NCI-H2029 (cell line): ENCODE data around the gene ITGB5.
A peak's percentile ranks its signal among the peaks of the same experiment; 100 is the strongest.

ENCODE experiments used
- DNase-seq: peaks from one replicate; lab custom pipeline; 2025; lab: John Stamatoyannopoulos, UW

The ITGB5 gene

GRCh38 chr3:124747111-124747981 is 139.8 kb downstream of the ITGB5 start:
- DNase-seq, result no peak

- no peak for DNase-seq
Measured at GRCh38 chr3:124745756-124746155, 141.4 kb downstream of the ITGB5 start.

GRCh38 chr3:124741027-124741426 is 146.1 kb downstream of the ITGB5 start:
- no peak for DNase-seq

GRCh38 chr3:124731760-124732159 is 155.4 kb downstream of the ITGB5 start:
- no peak for DNase-seq

DNA sequence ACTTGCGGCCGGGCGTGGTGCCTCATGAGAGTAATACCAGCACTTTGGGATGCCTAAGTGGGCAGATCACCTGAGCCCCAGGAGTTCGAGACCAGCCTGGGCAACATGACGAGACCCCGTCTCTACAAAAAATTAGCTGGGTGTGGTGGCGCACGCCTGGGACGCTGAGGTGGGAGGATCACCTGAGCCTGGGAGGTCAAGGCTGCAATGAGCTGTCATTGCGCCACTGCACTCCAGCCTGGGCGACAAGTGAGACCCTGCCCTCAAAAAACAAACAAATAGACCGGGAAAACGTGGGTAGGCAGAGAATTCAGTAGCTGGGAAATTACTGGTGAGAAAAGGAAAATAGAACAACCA is 156.2 kb downstream of the ITGB5 start:
- DNase-seq, result no peak

GRCh38 chr3:124730129-124730940 is 156.8 kb downstream of the ITGB5 start, which contains the start of gene UMPS:
Gene UMPS, plus strand, starts transcription at chr3:124730452. Its CDS starts 20 bp downstream, at chr3:124730472.
- DNase-seq, result peak; percentile 79

GRCh38 chr3:124722589-124722988 is 164.6 kb downstream of the ITGB5 start:
- DNase-seq, result no peak

DNA sequence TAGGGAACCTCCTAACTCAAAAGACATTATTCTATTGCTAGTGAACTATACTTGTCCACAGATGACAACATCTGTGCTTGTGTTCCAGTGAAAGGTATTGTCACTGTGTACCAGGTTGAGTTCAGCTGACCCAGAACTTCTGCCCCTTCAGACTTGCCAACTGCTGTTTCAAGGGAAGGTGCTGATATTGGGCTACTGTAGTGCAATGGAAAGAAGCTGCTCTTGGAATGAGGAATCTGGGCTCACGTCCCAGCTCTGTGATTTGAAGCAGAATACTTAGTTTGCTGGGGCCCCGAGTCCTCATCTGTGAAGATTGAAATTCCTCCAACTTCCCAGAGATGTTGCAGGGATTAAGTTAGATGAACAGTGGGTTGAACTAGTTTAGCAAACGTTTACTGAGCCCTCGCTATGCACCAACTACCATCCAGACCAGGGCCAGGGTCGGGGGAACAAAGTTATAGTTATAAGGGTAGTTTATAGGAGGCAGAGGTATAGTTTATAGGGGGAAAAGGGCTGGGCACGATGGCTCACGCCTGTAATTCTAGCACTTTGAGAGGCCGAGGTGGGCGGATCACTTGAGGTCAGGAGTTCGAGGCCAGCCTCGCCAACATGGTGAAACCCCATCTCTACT is 172.8 kb downstream of the ITGB5 start:
- DNase-seq, result no peak
